ENCODE measurements around the gene TMEM14A. TPM values are rescaled to one million over a fixed set of nuclear protein-coding genes. Genes with fewer than 3 reads are reported as not detected.

TMEM14A gene
- total RNA-seq, 1 donor from 2014 or later, result 21.1 TPM

- Mint-ChIP-seq H3K36me3 (ENCODE audit: low read depth) (no peaks in the 10 kb centered on the region), H3K4me3 (ENCODE audit: unreplicated experiment) (no peak overlapping the region), H3K27ac (ENCODE audit: unreplicated experiment) (no peak overlapping the region), H3K4me1 (ENCODE audit: low read depth) (peaks cover 12% of the 10 kb centered on the region), H3K27me3 (ENCODE audit: low read depth) (no peaks in the 10 kb centered on the region), H3K9me3 (ENCODE audit: low read depth) (no peaks in the 10 kb centered on the region)
- DNase-seq (ENCODE audit: low spot score), result no peak
- no peak for TF ChIP-seq CTCF (IDR thresholded peaks at IDR 0.05)
Observed at GRCh38 chr6:52726741-52727535, 56.0 kb downstream of the TMEM14A start.

GRCh38 chr6:52727908-52728307, 57.0 kb downstream of the TMEM14A start:
- no peak for TF ChIP-seq CTCF (IDR thresholded peaks at IDR 0.05)
- no peaks in the 10 kb centered on the region for H3K27me3 Mint-ChIP-seq (ENCODE audit: low read depth)
- no peaks in the 10 kb centered on the region for H3K36me3 Mint-ChIP-seq (ENCODE audit: low read depth)
- H3K27ac Mint-ChIP-seq (ENCODE audit: unreplicated experiment), result no peak overlapping the region
- H3K9me3 Mint-ChIP-seq (ENCODE audit: low read depth), result no peaks in the 10 kb centered on the region
- DNase-seq (ENCODE audit: low spot score), result no peak
- H3K4me3 Mint-ChIP-seq (ENCODE audit: unreplicated experiment), result no peak overlapping the region
- peaks cover 12% of the 10 kb centered on the region for H3K4me1 Mint-ChIP-seq (ENCODE audit: low read depth)

GRCh38 chr6:52728394-52728793, 57.5 kb downstream of the TMEM14A start:
- Mint-ChIP-seq H3K27ac (ENCODE audit: unreplicated experiment) (no peak overlapping the region), H3K4me3 (ENCODE audit: unreplicated experiment) (no peak overlapping the region), H3K27me3 (ENCODE audit: low read depth) (no peaks in the 10 kb centered on the region), H3K4me1 (ENCODE audit: low read depth) (peaks cover 12% of the 10 kb centered on the region), H3K9me3 (ENCODE audit: low read depth) (no peaks in the 10 kb centered on the region), H3K36me3 (ENCODE audit: low read depth) (no peaks in the 10 kb centered on the region)
- no peak for TF ChIP-seq CTCF (IDR thresholded peaks at IDR 0.05)
- DNase-seq (ENCODE audit: low spot score), result no peak

DNA sequence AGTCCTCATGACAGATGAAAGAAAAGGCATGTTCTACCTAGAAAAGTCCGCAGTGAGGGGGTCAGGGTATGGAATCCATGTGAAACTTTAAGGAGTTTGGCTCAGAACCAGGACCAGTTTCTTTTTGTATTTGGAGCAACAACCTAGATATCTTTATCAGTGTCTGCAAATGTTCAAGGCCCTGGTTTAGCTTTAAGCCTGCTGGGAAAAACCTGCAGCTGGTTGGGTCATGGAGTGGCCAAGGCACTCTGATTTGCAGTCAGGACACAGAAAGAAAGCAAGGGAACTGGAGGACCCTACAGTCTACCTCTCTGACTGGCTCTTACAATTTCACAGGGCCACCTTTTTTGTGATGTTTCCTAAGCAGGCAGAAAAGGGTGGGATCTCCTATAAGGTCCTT, 58.7 kb downstream of the TMEM14A start:
- Mint-ChIP-seq H3K36me3 (ENCODE audit: low read depth) (no peaks in the 10 kb centered on the region), H3K27me3 (ENCODE audit: low read depth) (no peaks in the 10 kb centered on the region), H3K9me3 (ENCODE audit: low read depth) (no peaks in the 10 kb centered on the region), H3K4me3 (ENCODE audit: unreplicated experiment) (no peak overlapping the region), H3K4me1 (ENCODE audit: low read depth) (peaks cover 12% of the 10 kb centered on the region), H3K27ac (ENCODE audit: unreplicated experiment) (no peak overlapping the region)
- DNase-seq (ENCODE audit: low spot score), result no peak
- no peak for TF ChIP-seq CTCF (IDR thresholded peaks at IDR 0.05)

DNA sequence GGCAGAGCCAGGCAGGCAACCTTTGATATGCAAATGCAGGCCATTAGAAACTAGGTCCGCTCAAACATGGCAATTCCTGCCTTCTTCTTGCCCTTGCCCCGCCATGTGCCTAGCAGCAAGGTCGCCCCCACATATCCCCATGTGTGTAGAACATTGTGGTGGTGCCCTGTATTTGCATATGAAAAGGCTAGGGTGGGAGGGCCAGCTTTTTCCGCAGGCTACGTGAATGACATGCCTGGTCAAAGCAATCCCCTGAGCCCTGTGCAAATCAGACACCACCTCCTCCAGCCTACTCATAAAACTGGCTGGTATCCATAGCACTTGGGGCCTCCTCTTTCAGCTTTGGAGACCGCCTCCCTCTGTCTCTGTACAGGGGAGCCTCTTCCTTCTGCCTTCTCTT, 60.8 kb downstream of the TMEM14A start:
- peaks cover 12% of the 10 kb centered on the region for H3K4me1 Mint-ChIP-seq (ENCODE audit: low read depth)
- no peaks in the 10 kb centered on the region for H3K27me3 Mint-ChIP-seq (ENCODE audit: low read depth)
- TF ChIP-seq CTCF (IDR thresholded peaks at IDR 0.05), result no peak
- no peak overlapping the region for H3K4me3 Mint-ChIP-seq (ENCODE audit: unreplicated experiment)
- no peaks in the 10 kb centered on the region for H3K9me3 Mint-ChIP-seq (ENCODE audit: low read depth)
- DNase-seq (ENCODE audit: low spot score), result no peak
- H3K27ac Mint-ChIP-seq (ENCODE audit: unreplicated experiment), result no peak overlapping the region
- no peaks in the 10 kb centered on the region for H3K36me3 Mint-ChIP-seq (ENCODE audit: low read depth)

Measured in chondrocyte (in vitro differentiated cells).